Smooth muscle cell (in vitro differentiated cells): ENCODE data around the gene SLC26A9. TPM values are rescaled to one million over a fixed set of nuclear protein-coding genes. Genes with fewer than 3 reads are reported as not detected.

Experiments
- DNase-seq: peaks from one replicate; lab custom pipeline; 2025; ENCODE audit not compliant: unreplicated experiment; lab: John Stamatoyannopoulos, UW
- H2AFZ ChIP-seq: fragments of 200-600 bp; sonication (generic); 2 replicates; pipeline ENCODE4 v1.6.0; 2016; ENCODE audit warnings: antibody characterized with exemption, low read depth, mild to moderate bottlenecking
- H3F3A ChIP-seq: fragments of 200-600 bp; sonication (generic); 2 replicates; pipeline ENCODE4 v1.6.0; 2017; ENCODE audit warnings: antibody characterized with exemption, low read depth
- H3K27ac ChIP-seq: fragments of 200-600 bp; sonication (generic); 2 replicates; pipeline ENCODE4 v1.5.1; 2016; ENCODE audit warnings: low read depth, mild to moderate bottlenecking
- H3K27me3 ChIP-seq: fragments of 200-600 bp; sonication (generic); 2 replicates; pipeline ENCODE4 v1.6.1; 2016; ENCODE audit warnings: low read depth, mild to moderate bottlenecking
- H3K36me3 ChIP-seq: fragments of 200-600 bp; sonication (generic); 2 replicates; pipeline ENCODE4 v1.5.1; 2016; ENCODE audit warnings: low read depth
- H3K4me1 ChIP-seq: fragments of 200-600 bp; sonication (generic); 2 replicates; pipeline ENCODE4 v1.5.1; 2016; ENCODE audit warnings: low read depth
- H3K4me2 ChIP-seq: fragments of 200-600 bp; sonication (generic); 2 replicates; pipeline ENCODE4 v1.6.0; 2016; ENCODE audit warnings: mild to moderate bottlenecking
- H3K4me3 ChIP-seq: fragments of 200-600 bp; sonication (generic); 2 replicates; pipeline ENCODE4 v1.5.1; 2016; ENCODE audit warnings: mild to moderate bottlenecking
- H3K79me2 ChIP-seq: fragments of 200-600 bp; sonication (generic); 2 replicates; pipeline ENCODE4 v1.6.0; 2016; ENCODE audit warnings: low read depth, mild to moderate bottlenecking
- H3K9ac ChIP-seq: fragments of 200-600 bp; sonication (generic); 2 replicates; pipeline ENCODE4 v1.6.0; 2016; ENCODE audit warnings: low read depth
- H3K9me3 ChIP-seq: fragments of 200-600 bp; sonication (generic); replicated peaks from 2 replicates; pipeline ENCODE4 v1.5.1; 2016; ENCODE audit warnings: low read depth
- H4K20me1 ChIP-seq: fragments of 200-600 bp; sonication (generic); 2 replicates; pipeline ENCODE4 v1.6.0; 2016; ENCODE audit warnings: low read depth
- WGBS: methylation state at CpG from one replicate; pipeline ENCODE4 v1.1.7; 2016; ENCODE audit warnings: low lambda C conversion rate; 5-methylcytosine and 5-hydroxymethylcytosine counted together
- polyA plus RNA-seq: library from polyadenylated mRNA; unstranded; fragments of >200 nt; fragmentation: Nextera tagmentation; extraction: Ambion mirVana; gene quantifications from 2 replicates; pipeline ENCODE4 v1.2.1, GENCODE V29; 2016
- total RNA-seq: library from RNA; depleted of rRNA; stranded (reverse); fragments of >200 nt; gene quantifications from 2 replicates; pipeline ENCODE4 v1.2.3, GENCODE V29; 2014
- TF ChIP-seq, protein P1 (sequence below): fragments of 200-600 bp; sonication (generic); IDR thresholded peaks from 2 replicates; pipeline ENCODE4 v1.5.1; 2017; ENCODE audit warnings: borderline replicate concordance, mild to moderate bottlenecking, antibody characterized with exemption; ENCODE audit not compliant: insufficient read depth, poor library complexity, severe bottlenecking

Gene SLC26A9, protein sequence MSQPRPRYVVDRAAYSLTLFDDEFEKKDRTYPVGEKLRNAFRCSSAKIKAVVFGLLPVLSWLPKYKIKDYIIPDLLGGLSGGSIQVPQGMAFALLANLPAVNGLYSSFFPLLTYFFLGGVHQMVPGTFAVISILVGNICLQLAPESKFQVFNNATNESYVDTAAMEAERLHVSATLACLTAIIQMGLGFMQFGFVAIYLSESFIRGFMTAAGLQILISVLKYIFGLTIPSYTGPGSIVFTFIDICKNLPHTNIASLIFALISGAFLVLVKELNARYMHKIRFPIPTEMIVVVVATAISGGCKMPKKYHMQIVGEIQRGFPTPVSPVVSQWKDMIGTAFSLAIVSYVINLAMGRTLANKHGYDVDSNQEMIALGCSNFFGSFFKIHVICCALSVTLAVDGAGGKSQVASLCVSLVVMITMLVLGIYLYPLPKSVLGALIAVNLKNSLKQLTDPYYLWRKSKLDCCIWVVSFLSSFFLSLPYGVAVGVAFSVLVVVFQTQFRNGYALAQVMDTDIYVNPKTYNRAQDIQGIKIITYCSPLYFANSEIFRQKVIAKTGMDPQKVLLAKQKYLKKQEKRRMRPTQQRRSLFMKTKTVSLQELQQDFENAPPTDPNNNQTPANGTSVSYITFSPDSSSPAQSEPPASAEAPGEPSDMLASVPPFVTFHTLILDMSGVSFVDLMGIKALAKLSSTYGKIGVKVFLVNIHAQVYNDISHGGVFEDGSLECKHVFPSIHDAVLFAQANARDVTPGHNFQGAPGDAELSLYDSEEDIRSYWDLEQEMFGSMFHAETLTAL
- total RNA-seq, result not detected in 2 replicates
- polyA plus RNA-seq, result not detected in 2 replicates

DNA sequence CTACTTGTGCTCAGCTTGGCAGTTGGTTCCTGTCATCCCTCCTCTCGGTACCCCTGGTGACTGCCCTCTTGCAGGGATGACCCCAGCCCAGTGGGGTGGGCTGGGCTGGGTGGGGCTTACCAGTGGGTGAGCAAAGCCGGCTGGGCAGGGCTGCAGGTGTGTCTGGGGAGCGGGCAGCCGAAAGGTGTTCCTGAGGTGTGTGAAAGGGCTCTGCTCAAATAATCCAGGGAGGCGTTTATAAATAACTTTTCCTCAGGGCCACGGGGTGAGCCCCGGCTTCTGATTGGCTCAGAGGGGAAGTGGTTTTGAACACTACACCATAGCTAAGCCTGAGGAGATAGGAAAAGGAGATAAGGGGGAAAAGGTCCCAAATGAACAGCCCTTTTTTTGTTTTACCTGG, at the start of gene SLC26A9:
SLC26A9 (minus strand) TSS at position 212 of the 400 bp plus-strand sequence. CDS start 7,636 bp downstream, outside the sequence.
- H3K79me2 ChIP-seq, result no peaks in the 10 kb centered on the region
- no peaks in the 10 kb centered on the region for H3F3A ChIP-seq
- no peaks in the 10 kb centered on the region for H4K20me1 ChIP-seq
- peaks cover 28% of the 10 kb centered on the region for H3K27me3 ChIP-seq
- no peak within 1 kb of the TSS for H2AFZ ChIP-seq
- H3K4me1 ChIP-seq, result peaks cover 14% of the 10 kb centered on the region
- DNase-seq, result no peak
- no peak within 1 kb of the TSS for H3K4me3 ChIP-seq
- no peak within 1 kb of the TSS for H3K9ac ChIP-seq
- TF ChIP-seq, protein P1, sequence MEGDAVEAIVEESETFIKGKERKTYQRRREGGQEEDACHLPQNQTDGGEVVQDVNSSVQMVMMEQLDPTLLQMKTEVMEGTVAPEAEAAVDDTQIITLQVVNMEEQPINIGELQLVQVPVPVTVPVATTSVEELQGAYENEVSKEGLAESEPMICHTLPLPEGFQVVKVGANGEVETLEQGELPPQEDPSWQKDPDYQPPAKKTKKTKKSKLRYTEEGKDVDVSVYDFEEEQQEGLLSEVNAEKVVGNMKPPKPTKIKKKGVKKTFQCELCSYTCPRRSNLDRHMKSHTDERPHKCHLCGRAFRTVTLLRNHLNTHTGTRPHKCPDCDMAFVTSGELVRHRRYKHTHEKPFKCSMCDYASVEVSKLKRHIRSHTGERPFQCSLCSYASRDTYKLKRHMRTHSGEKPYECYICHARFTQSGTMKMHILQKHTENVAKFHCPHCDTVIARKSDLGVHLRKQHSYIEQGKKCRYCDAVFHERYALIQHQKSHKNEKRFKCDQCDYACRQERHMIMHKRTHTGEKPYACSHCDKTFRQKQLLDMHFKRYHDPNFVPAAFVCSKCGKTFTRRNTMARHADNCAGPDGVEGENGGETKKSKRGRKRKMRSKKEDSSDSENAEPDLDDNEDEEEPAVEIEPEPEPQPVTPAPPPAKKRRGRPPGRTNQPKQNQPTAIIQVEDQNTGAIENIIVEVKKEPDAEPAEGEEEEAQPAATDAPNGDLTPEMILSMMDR, result no peak
- 81% methylated on average over 7 of the region's 7 CpGs for WGBS
- no peaks in the 10 kb centered on the region for H3K9me3 ChIP-seq
- H3K4me2 ChIP-seq, result peak within 1 kb of the TSS; percentile 60
- no peaks in the 10 kb centered on the region for H3K36me3 ChIP-seq
- H3K27ac ChIP-seq, result no peak within 1 kb of the TSS

DNA sequence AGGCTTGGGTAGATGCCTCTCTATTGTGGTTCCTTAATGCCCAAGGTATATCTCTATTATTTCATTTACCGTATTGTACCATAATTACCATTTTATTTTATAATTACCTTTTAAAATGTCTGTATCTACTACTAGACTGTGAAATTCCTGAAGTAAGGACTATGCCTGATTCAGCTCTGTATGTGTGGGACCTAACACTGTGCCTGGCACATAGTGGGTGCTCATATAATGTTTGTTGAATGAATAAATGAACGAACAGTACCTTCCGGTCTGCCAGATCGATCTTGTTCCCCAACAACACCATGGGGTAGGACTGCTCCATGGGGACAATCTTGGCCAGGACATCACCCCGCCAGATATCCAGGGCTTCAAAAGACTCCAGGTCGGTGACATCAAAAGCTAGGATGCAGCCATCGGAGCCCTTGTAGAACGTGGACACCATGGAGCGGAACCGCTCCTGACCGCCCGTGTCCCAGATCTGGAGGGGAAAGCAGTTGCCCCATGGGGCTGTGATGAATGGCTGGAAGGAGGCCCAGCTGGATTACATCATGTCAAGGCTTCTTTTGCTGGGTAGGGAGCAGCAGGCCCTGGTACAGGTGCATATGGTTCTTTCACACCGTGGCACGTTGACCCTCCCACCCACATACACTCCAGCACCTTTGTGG, 49.1 kb upstream of the SLC26A9 start:
- H3K79me2 ChIP-seq, result peaks cover 5% of the 10 kb centered on the region
- no peaks in the 10 kb centered on the region for H3K4me1 ChIP-seq
- no peaks in the 10 kb centered on the region for H4K20me1 ChIP-seq
- no peaks in the 10 kb centered on the region for H3K9me3 ChIP-seq
- H3K27me3 ChIP-seq, result no peaks in the 10 kb centered on the region
- TF ChIP-seq, protein P1, result no peak
- H3K4me3 ChIP-seq, result no peak overlapping the region
- 97% methylated on average over 14 of the region's 14 CpGs for WGBS
- no peaks in the 10 kb centered on the region for H3F3A ChIP-seq
- no peak overlapping the region for H3K27ac ChIP-seq
- no peak overlapping the region for H3K4me2 ChIP-seq
- no peak overlapping the region for H3K9ac ChIP-seq
- no peak for DNase-seq
- H2AFZ ChIP-seq, result no peak overlapping the region
- peaks cover 11% of the 10 kb centered on the region for H3K36me3 ChIP-seq

DNA sequence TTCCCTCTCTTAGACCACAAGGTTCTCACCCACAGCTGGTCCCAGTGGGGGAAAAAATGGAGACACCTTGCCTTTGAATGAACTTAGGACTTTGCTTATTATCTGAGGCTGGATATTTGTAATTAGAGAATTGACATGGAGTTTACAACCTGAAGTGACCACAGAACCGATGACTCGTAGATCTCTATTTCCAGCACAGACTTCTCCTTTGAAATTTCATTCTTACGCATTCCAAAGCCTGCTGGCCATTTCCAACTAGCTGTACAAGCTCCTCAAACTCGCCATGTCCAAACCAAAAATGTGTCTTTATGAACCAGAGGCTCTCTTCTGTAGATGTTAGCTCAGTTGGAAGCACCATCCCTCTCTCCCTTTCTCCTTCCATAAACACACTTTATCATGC, 48.0 kb upstream of the SLC26A9 start:
- H3K9me3 ChIP-seq, result no peaks in the 10 kb centered on the region
- TF ChIP-seq, protein P1, result no peak
- H3K4me1 ChIP-seq, result no peaks in the 10 kb centered on the region
- no peak for DNase-seq
- H3K4me3 ChIP-seq, result no peak overlapping the region
- H3K27ac ChIP-seq, result no peak overlapping the region
- peaks cover 11% of the 10 kb centered on the region for H3K36me3 ChIP-seq
- no peak overlapping the region for H3K9ac ChIP-seq
- H4K20me1 ChIP-seq, result no peaks in the 10 kb centered on the region
- H2AFZ ChIP-seq, result no peak overlapping the region
- no peaks in the 10 kb centered on the region for H3K79me2 ChIP-seq
- H3F3A ChIP-seq, result no peaks in the 10 kb centered on the region
- no peaks in the 10 kb centered on the region for H3K27me3 ChIP-seq
- no peak overlapping the region for H3K4me2 ChIP-seq
- WGBS, result 59% methylated on average over 4 of the region's 4 CpGs
